GM19043 (cell line): ENCODE results near the gene SNAP47.

ENCODE experiments used
- ATAC-seq: cut with Tn5 transposase; IDR thresholded peaks from one replicate; pipeline ENCODE4 v1.9.1; 2021; ENCODE audit warnings: low read depth; ENCODE audit not compliant: unreplicated experiment

SNAP47 gene

GRCh38 chr1:227731696-227732585 lies 3.3 kb upstream of the SNAP47 start:
- ATAC-seq = no peak

DNA sequence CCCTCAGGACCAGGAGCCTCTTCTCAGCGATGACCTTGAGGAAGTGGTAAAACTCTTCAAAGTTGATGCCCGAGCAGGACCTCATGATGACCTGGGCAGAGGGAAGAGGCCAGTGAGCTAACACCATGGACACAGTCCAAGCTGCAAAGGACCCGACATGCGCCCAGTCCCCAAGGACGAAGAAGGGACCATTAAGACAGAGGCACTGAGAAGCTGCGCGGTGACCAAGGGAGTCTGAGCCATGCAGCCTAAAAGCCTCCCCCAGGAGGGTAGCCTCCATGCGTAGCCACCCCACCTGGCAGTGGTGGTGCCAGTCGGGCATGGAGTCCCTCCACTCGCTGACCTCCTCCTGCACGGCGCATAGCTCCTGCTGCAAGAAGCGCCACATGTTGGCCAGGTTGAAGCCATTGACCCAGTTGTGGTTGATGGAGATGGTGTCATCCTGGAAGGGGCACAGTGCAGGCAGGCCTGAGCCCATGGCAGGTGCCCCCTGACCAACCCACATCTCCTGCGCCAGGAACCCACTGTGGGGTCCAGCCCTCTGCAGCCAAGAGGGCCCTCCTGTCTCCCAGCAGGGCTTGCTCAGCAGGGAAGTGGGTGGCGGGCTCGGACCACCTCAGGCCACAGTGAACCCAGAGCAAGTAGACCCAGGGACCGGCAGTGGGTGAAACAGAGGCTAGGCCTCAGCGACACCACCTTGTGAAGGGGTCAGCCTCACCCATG lies 2.5 kb upstream of the SNAP47 start:
- no peak for ATAC-seq

DNA sequence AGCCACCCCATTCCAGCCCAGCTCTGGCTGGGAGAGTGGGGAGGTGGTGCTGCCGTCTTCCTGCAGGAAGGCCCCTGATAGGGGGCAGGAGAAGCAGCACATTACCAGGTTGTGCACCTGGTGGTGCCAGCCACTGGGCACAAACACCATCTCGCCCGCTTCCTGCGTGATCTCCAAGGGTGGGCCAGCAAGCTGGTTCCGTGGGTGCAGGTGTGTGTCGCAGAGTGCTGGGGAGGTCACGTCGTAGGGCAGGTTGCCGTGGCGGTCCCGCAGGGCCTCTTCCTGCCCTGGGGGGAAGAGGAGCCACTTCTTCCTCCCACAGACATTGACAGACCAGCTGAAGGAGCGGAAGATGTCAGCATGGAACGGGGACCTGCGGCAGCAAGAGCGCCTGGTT lies 1.9 kb upstream of the SNAP47 start:
- no peak for ATAC-seq

- no peak for ATAC-seq
These were observed 1.3 kb upstream of the SNAP47 start for GRCh38 chr1:227733751-227734545.

GRCh38 chr1:227734546-227734855 lies 734 bp upstream of the SNAP47 start:
- no peak for ATAC-seq

DNA sequence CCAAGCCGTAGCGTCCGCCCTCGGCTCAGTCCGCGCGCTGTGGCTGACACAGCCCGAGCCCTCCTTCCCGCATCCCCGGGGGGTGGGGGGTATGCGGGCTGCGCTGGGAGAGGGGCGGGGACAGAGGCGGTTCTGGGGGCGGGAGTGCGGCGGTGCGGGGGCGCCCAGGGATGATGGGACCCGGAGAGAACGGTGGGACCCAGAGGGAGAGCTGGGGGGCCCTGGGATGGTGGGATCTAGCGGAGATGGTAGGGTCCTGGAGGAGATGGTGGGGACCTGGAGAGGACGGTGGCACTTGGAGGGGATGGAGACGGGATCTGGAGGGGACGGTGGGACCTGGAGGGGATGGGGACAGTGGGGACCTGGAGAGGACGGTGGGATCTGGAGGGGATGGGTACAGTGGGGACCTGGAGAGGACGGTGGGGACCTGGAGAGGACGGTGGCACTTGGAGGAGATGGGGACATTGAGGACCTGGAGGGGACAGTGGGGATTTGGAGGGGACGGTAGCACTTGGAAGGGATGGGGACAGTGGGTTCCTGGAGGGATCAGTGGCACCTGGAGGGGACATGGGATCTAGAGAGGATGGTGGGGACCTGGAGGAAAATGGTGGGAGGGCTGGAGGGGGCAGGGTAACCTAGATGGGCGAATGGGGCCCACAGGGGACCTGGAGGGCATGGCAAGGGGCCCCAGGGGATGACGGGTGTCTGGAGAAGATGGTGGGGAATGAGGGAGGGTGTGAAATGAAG lies 477 bp downstream of the SNAP47 start:
- ATAC-seq = no peak

DNA sequence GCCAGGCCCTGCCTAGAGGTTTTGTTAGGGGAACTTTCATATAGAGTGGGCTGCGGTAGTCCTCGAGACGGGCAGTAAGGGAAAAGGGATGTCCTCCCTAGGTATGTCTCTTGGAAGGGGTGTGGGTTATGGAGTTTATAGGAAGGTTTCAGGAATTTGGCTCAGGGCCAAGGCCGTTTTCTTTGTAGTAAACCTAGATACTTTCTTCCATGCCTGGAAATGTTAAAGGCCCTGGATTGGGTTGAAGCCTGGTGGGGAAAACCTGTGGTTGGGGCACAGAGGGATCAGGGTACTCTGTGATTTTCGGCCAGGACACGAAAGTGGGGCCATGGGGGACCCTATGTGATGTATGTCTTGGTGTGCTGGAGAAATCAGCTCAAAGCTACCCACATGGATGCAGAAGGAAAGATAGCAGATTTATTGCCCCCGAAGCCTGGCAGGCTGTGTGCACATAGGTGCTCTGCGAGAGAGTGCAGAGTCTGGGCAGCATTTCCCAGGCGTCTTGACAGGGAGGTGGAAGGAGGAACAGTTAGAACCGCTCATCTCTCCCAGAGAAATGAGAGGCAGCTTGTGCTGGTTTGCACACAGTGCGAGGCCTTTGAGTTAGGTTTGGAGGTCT lies 1.7 kb downstream of the SNAP47 start:
- no peak for ATAC-seq

DNA sequence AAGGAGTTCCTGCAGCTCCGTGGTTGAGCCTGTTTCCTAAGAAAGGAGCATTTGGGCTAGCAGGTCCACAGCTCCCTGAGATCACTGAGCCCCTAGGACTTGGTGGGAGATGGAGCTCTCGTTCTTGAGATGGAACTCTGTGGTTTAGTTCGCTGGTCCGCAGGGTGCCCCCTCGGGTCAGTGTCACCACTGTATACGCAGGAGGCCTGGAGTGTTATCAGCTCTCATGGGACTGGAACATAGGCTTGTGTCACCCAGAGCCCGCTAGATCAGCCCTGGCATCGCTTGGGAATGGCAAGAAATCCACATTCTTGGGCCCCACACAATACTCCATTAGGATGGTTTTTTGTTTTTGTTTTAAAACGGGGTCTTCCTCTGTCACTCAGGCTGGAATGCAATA lies 3.6 kb downstream of the SNAP47 start:
- no peak for ATAC-seq

DNA sequence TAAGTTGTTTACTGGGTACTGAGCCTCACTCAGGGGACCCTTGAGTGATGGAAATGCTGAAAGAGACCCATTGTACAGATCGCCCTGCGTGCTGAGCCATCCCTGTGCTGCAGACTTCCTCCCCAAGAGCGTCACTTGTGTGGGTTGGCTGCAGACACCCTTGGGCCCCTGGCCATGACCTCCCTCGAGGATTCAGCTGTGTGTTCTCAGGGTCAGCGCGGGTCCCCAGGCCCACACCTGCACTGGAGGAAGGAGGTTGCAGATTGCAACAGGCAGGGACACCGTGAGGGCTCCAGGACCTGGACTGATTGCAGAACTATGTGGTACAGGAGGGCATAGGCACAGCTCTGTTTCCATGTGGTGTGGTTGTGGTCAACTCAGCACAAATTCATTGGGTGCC lies 4.4 kb downstream of the SNAP47 start:
- ATAC-seq = no peak

DNA sequence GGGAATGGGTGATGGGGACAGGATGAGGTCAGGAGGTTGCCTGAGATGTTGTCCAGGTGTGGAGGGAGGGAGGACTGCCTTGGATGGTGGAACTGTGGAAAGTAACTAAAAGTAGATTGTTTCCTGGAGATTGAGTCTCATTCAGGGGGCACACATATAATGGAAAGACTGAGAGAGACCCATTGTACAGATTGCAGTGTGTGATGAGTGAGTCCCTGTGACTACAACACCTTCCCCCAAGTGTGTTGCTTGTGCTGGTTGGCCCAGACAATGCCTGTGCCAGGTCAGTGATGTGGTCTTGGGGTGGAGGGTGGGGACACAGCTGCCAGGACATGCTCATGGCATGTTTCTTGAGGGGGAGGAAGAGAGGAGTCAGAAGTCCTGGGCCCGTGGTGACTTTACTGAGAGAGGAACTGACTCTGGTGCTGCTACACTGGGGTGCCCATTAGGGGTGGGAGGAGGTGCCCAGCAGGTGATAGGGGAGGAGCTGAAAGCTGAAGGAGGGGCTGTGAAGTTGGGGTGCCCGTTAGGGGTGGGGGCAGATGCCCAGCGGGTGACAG lies 5.2 kb downstream of the SNAP47 start:
- ATAC-seq = no peak

DNA sequence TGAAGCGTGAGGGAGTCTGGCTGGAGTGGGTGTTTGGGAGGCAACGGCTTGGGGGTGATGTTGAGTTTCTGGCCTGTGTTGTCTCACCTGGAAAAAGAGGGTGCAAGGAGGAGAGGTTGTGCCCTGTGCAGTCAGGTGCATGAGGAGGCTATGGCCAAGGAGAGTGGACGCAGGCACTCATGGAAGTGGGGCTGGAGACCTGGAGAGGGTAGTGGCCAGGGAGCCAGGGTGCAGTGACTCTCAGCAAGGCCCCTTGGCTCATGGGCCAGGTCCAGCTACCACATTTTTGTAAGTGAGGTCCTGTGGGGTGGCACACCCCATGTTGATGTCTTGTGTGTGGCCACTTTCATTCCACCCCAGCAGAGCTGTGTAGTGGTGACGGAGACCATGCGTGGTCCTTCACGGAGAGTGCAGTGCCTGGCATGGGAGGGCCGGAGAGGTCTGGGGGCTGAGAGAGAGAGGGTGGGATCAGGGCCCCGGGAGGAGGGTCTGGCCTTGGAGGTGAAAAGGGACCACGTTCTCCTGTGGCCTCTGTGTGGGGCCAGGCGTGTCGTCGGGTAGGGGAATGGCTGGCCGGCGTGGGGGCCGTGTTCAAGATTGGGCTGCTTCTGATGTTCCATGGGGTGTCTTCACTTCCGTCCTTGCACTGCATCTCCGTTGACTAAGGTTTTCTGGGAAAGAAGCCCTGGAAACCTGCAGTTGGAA lies 6.1 kb downstream of the SNAP47 start:
- ATAC-seq = no peak

GRCh38 chr1:227742738-227743715 lies 7.8 kb downstream of the SNAP47 start:
- no peak for ATAC-seq

GRCh38 chr1:227744668-227745067 lies 9.4 kb downstream of the SNAP47 start:
- ATAC-seq = no peak

DNA sequence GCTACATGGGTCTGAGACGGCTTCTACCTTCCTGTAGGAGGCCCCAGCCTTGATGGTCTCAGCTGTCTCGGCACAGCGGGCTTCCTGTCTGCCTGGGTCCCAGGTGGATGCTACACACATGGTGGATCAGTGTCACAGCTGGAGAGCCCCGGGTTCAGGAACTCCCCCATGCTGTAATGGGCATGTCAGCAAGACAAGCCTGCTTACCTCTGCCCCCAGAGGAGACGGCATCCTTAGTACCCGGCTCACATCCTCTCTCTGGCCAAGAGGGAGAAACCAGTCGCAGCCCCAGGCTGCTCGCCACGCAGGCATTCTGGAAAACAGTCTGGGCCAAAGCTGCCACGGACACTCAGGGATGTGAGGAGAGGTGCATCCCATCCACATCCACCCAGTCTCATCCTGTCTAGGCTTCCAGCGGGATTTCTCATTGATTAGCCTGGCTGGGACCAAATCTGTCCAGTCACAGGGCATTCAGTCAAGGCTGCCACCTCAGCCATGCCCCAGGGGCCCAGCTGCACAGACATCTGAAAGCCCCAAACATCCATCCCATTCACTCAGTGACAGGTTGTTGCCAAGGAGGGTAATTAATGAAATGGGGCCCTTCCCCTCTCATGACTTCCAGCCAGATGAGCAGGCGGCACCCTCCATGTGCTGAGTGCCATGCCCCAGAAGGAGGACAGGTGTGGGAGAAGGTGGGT lies 10.5 kb downstream of the SNAP47 start:
- no peak for ATAC-seq

GRCh38 chr1:227746676-227747075 lies 11.4 kb downstream of the SNAP47 start:
- ATAC-seq = no peak

GRCh38 chr1:227747382-227747781 lies 12.1 kb downstream of the SNAP47 start:
- ATAC-seq = no peak

- ATAC-seq = no peak
These were observed 12.8 kb downstream of the SNAP47 start for GRCh38 chr1:227747948-227748495.
